ENCODE data around the gene BCL10.

Gene BCL10

GRCh38 chr1:85279458-85280080 is 3.1 kb upstream of the BCL10 start:
- Histone ChIP-seq H3K4me3 (ENCODE audit: low read length) (no peak overlapping the region), H3K9me2 (replicated peaks; ENCODE audit: control insufficient read depth, low read length) (no peaks in the 10 kb centered on the region), H3K27me3 (ENCODE audit: control insufficient read depth, low read length) (no peaks in the 10 kb centered on the region), H3K36me3 (ENCODE audit: control insufficient read depth, low read length) (peaks cover 10% of the 10 kb centered on the region), H4K20me1 (ENCODE audit: control insufficient read depth, insufficient read depth, low read depth, low read length) (no peaks in the 10 kb centered on the region), H3K4me1 (ENCODE audit: control insufficient read depth, low read length) (peaks cover 21% of the 10 kb centered on the region), H3K4me2 (ENCODE audit: low read length) (no peak overlapping the region), H3K79me2 (ENCODE audit: control insufficient read depth, low read length) (peaks cover 17% of the 10 kb centered on the region), H3F3A (ENCODE audit: control insufficient read depth, insufficient read depth) (peaks cover 8% of the 10 kb centered on the region), H3K9me3 (ENCODE audit: control insufficient read depth, insufficient read depth, low read length) (no peaks in the 10 kb centered on the region), H3K27ac (ENCODE audit: low read depth, low read length) (no peak overlapping the region)
- TF ChIP-seq EZH2phosphoT487 (IDR thresholded peaks at IDR 0.05; ENCODE audit: borderline replicate concordance, low read length), result no peak
- no peak for TF ChIP-seq CTCF (IDR thresholded peaks at IDR 0.05; ENCODE audit: low read depth, low read length, poor library complexity, severe bottlenecking)

GRCh38 chr1:85278853-85279314 is 2.5 kb upstream of the BCL10 start:
- no peaks in the 10 kb centered on the region for H3K9me3 ChIP-seq (ENCODE audit: control insufficient read depth, insufficient read depth, low read length)
- no peak overlapping the region for H3K27ac ChIP-seq (ENCODE audit: low read depth, low read length)
- H3K79me2 ChIP-seq (ENCODE audit: control insufficient read depth, low read length), result peaks cover 24% of the 10 kb centered on the region
- H4K20me1 ChIP-seq (ENCODE audit: control insufficient read depth, insufficient read depth, low read depth, low read length), result peaks cover 5% of the 10 kb centered on the region; the same call in 1 of the 2 replicates
- no peak overlapping the region for H3K4me3 ChIP-seq (ENCODE audit: low read length)
- no peaks in the 10 kb centered on the region for H3K27me3 ChIP-seq (ENCODE audit: control insufficient read depth, low read length)
- H3K36me3 ChIP-seq (ENCODE audit: control insufficient read depth, low read length), result peaks cover 16% of the 10 kb centered on the region
- TF ChIP-seq EZH2phosphoT487 (IDR thresholded peaks at IDR 0.05; ENCODE audit: borderline replicate concordance, low read length) (no peak), CTCF (IDR thresholded peaks at IDR 0.05; ENCODE audit: low read depth, low read length, poor library complexity, severe bottlenecking) (no peak)
- no peaks in the 10 kb centered on the region for H3K9me2 ChIP-seq (replicated peaks; ENCODE audit: control insufficient read depth, low read length)
- no peak overlapping the region for H3K4me2 ChIP-seq (ENCODE audit: low read length)
- peaks cover 8% of the 10 kb centered on the region for H3F3A ChIP-seq (ENCODE audit: control insufficient read depth, insufficient read depth)
- peaks cover 27% of the 10 kb centered on the region for H3K4me1 ChIP-seq (ENCODE audit: control insufficient read depth, low read length)

GRCh38 chr1:85277802-85278201 is 1.4 kb upstream of the BCL10 start:
- H3K9me3 ChIP-seq (ENCODE audit: control insufficient read depth, insufficient read depth, low read length), result no peaks in the 10 kb centered on the region
- H3K27me3 ChIP-seq (ENCODE audit: control insufficient read depth, low read length), result no peaks in the 10 kb centered on the region
- no peak overlapping the region for H3K4me2 ChIP-seq (ENCODE audit: low read length)
- H3K4me3 ChIP-seq (ENCODE audit: low read length), result no peak overlapping the region
- H4K20me1 ChIP-seq (ENCODE audit: control insufficient read depth, insufficient read depth, low read depth, low read length), result peaks cover 8% of the 10 kb centered on the region; the same call in 1 of the 2 replicates
- no peak overlapping the region for H3K27ac ChIP-seq (ENCODE audit: low read depth, low read length)
- H3K36me3 ChIP-seq (ENCODE audit: control insufficient read depth, low read length), result peaks cover 27% of the 10 kb centered on the region
- H3K79me2 ChIP-seq (ENCODE audit: control insufficient read depth, low read length), result peaks cover 35% of the 10 kb centered on the region
- peaks cover 8% of the 10 kb centered on the region for H3F3A ChIP-seq (ENCODE audit: control insufficient read depth, insufficient read depth)
- TF ChIP-seq EZH2phosphoT487 (IDR thresholded peaks at IDR 0.05; ENCODE audit: borderline replicate concordance, low read length) (no peak), CTCF (IDR thresholded peaks at IDR 0.05; ENCODE audit: low read depth, low read length, poor library complexity, severe bottlenecking) (no peak)
- peaks cover 28% of the 10 kb centered on the region for H3K4me1 ChIP-seq (ENCODE audit: control insufficient read depth, low read length)
- no peaks in the 10 kb centered on the region for H3K9me2 ChIP-seq (replicated peaks; ENCODE audit: control insufficient read depth, low read length)
